Spleen (tissue), 11 donors: Measurements from ENCODE around the gene LRBA. TPM values are rescaled to one million over a fixed set of nuclear protein-coding genes. Genes with fewer than 3 reads are reported as not detected.

ENCODE experiments used
- DNase-seq: peaks from one replicate; pipeline ENCODE4 v3.0.0-alpha.2; 2020
- H3K27ac ChIP-seq, 8 donors: fragments of 200-600 bp; sonication (generic) in 7 of 8; 1 replicate in 4 of 8; 2 replicates in 4 of 8; pipeline versions ENCODE4 v1.5.0 to v1.8.0; 2016 to 2021; ENCODE audit warnings: inconsistent platforms in 4 of 8, mild to moderate bottlenecking in 4 of 8, moderate library complexity in 1 of 8
- H3K27me3 ChIP-seq, 7 donors: fragments of 200-600 bp; sonication (generic) in 6 of 7; replicated peaks in 1 of 7; 1 replicate in 4 of 7; 2 replicates in 3 of 7; pipeline versions ENCODE4 v1.5.0 to v1.8.0; 2016 to 2021; ENCODE audit warnings: inconsistent platforms in 3 of 7, mild to moderate bottlenecking in 1 of 7
- H3K36me3 ChIP-seq, 6 donors: fragments of 200-600 bp; sonication (generic) in 5 of 6; 1 replicate in 4 of 6; 2 replicates in 2 of 6; pipeline versions ENCODE4 v1.5.0 to v1.8.0; 2016 to 2021; ENCODE audit warnings: inconsistent platforms in 2 of 6
- H3K4me1 ChIP-seq, 6 donors: fragments of 200-600 bp; sonication (generic) in 5 of 6; 1 replicate in 3 of 6; 2 replicates in 3 of 6; pipeline versions ENCODE4 v1.5.0 to v1.8.0; 2016 to 2021; ENCODE audit warnings: inconsistent platforms in 3 of 6
- H3K4me3 ChIP-seq, 8 donors: fragments of 200-600 bp; sonication (generic) in 7 of 8; 1 replicate in 4 of 8; 2 replicates in 4 of 8; pipeline versions ENCODE4 v1.5.0 to v1.8.0; 2016 to 2021; ENCODE audit warnings: inconsistent platforms in 4 of 8, mild to moderate bottlenecking in 4 of 8, moderate library complexity in 2 of 8
- H3K9me3 ChIP-seq, 8 donors: fragments of 200-600 bp; sonication (generic) in 7 of 8; 1 replicate in 4 of 8; 2 replicates in 4 of 8; pipeline versions ENCODE4 v1.5.0 to v1.8.0; 2016 to 2021; ENCODE audit warnings: inconsistent platforms in 4 of 8
- POLR2A ChIP-seq, 3 donors: fragments of 450-650 bp; IDR thresholded peaks; one replicate each; pipeline ENCODE4 v1.5.1; 2017; ENCODE audit warnings: antibody characterized with exemption in 3 of 3, mild to moderate bottlenecking in 1 of 3
- POLR2AphosphoS5 ChIP-seq, 3 donors: sonication (generic); formaldehyde crosslinking; IDR thresholded peaks; one replicate each; pipeline ENCODE4 v1.5.1; 2017; ENCODE audit warnings: antibody characterized with exemption in 3 of 3
- WGBS, 5 donors: extraction: QIAGEN DNeasy Blood & Tissue Kit in 3 of 5; methylation state at CpG; one replicate each; pipeline versions ENCODE4 v1.1.5 to v1.1.7; 2013 to 2018; 5-methylcytosine and 5-hydroxymethylcytosine counted together
- intact Hi-C: fragments of 100-400 bp; cut with DNase I; formaldehyde crosslinking; loops from one replicate; pipeline ENCODE4 v1.15.0; 2023; ENCODE audit warnings: low total_unique reads
- polyA plus RNA-seq, 3 donors: library from polyadenylated mRNA; stranded (reverse); fragments of 200-250 nt; gene quantifications; one replicate each; pipeline ENCODE4 v1.2.1, GENCODE V29; 2013
- total RNA-seq, 7 donors: library from RNA; depleted of rRNA in 3 of 7; stranded (reverse); fragments of >200 nt in 3 of 7; fragmentation: NEBNext Ultra II Directional in 4 of 7; extraction: Animal tissue kit (Norgen Biotek cat#: 25700) in 4 of 7; gene quantifications; one replicate each; pipeline versions ENCODE4 v1.1.0 to v1.2.1, GENCODE V29; 2016 to 2021
- TF ChIP-seq, protein P1 (sequence below), 11 experiments: fragments of 200-600 bp in 7 of 11; fragments of 450-650 bp in 4 of 11; sonication (generic) in 4 of 11; IDR thresholded peaks in 8 of 11; conservative IDR thresholded peaks in 3 of 11; 1 replicate in 7 of 11; 2 replicates in 4 of 11; pipeline versions ENCODE4 v1.4.0 to v1.8.0; 2016 to 2021; ENCODE audit warnings: antibody characterized with exemption in 11 of 11, inconsistent platforms in 4 of 11, mild to moderate bottlenecking in 1 of 11
- donor health status: healthy with polysubstance abuse.
- donor health status: DM: no; HTN: no; CAD: no; lungs with moderate emphysema.
- donor health status: DM: no; HTN: no; CAD: no.
- donor health status: Bipolar disorder and iron deficiency.
- donor health status: healthy.
- donor health status: DM: no; HTN: no; CAD: no.
- donor health status: DM: yes; HTN: yes; CAD: no.

LRBA gene
- total and polyA plus RNA-seq, 10 donors: 8.2 to 84.9 (median 50.5) TPM

DNA sequence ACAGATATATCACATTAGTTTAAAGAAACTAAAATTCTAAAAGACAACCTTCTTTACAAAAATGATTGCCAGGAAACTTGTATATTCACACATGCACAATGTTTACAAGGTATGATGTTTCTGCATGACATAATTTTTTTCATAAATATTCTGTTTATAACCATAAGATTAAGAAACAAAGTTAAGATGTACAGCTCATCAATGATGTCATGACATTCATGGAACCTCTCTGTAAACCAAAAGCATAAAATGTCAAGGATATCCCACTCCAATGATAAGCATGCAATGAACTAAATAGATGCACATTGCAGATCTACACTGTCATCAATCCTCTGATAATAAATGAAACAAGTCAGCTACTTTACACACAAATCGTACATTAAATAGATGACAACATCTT, 297.1 kb downstream of the LRBA start:
- Histone ChIP-seq H3K9me3 (no peaks in the 10 kb centered on the region), H3K4me3 (no peak overlapping the region), H3K4me1 (peaks cover 0 to 1% (median 0%) of the 10 kb centered on the region in 6 donors), H3K36me3 (peaks cover 0 to under 1% (median 0%) of the 10 kb centered on the region in 6 donors), H3K27me3 (no peaks in the 10 kb centered on the region), H3K27ac (no peak overlapping the region)
- intact Hi-C loops: no loop called here
- TF ChIP-seq POLR2AphosphoS5 (IDR thresholded peaks at IDR 0.05) (no peak), POLR2A (IDR thresholded peaks at IDR 0.05) (no peak)
- TF ChIP-seq, protein P1, sequence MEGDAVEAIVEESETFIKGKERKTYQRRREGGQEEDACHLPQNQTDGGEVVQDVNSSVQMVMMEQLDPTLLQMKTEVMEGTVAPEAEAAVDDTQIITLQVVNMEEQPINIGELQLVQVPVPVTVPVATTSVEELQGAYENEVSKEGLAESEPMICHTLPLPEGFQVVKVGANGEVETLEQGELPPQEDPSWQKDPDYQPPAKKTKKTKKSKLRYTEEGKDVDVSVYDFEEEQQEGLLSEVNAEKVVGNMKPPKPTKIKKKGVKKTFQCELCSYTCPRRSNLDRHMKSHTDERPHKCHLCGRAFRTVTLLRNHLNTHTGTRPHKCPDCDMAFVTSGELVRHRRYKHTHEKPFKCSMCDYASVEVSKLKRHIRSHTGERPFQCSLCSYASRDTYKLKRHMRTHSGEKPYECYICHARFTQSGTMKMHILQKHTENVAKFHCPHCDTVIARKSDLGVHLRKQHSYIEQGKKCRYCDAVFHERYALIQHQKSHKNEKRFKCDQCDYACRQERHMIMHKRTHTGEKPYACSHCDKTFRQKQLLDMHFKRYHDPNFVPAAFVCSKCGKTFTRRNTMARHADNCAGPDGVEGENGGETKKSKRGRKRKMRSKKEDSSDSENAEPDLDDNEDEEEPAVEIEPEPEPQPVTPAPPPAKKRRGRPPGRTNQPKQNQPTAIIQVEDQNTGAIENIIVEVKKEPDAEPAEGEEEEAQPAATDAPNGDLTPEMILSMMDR (IDR thresholded peaks at IDR 0.05 in 8 of 11, conservative IDR thresholded peaks at IDR 0.05 in 3 of 11): no peak
- WGBS, 5 donors: 86 to 89% (median 89%) methylated on average over 1 of the region's 1 CpG
- DNase-seq: no peak

DNA sequence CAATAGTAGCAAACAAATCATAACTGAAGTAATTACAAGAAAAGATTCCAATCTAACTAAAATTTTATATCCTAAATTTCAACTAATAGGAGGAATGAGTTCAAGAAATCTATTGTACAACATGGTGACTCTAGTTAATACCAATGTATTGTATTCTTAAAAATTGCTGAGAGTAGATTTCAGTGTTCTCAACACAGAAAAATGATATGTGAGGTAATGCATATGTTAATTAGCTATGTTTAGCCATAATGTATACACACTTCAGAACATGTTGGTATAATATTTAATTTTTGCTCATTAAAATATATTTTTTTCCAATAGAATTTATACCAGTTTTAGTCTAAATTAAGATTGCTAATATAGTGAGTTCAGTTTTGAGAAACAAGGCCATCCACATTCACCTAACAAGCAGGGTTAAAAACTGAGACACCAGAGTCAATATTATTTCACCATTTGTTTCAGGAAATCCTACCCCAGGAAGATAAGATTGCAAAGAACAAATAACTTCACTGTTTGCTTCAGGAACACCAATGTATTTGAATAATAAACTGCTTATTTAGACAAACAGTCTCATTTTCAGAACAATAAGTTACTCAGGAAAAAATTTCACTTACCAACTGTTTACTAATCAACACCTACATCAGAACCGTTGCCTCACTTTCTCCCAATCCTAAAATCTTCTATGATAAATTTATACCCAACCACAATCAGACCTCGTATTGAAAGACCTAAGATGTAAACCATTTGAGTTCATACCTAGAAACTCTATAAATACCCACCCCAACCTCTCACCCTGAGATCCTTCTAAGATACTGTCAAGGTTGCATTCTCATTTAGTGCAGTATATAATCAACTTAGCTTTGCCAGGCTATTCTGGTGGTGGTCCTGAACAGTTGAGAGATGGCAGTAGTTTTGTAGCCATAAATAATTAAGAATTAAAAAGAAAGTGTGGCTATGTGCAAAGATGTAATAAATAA, 300.3 kb downstream of the LRBA start:
- Histone ChIP-seq H3K9me3 (no peaks in the 10 kb centered on the region), H3K4me1 (no peaks in the 10 kb centered on the region), H3K36me3 (no peaks in the 10 kb centered on the region), H3K27ac (no peak overlapping the region), H3K27me3 (no peaks in the 10 kb centered on the region), H3K4me3 (no peak overlapping the region)
- 84 to 94% (median 93%) methylated on average over 2 of the region's 2 CpGs for WGBS, 5 donors
- TF ChIP-seq, protein P1 (IDR thresholded peaks at IDR 0.05 in 8 of 11, conservative IDR thresholded peaks at IDR 0.05 in 3 of 11): no peak
- TF ChIP-seq POLR2A (IDR thresholded peaks at IDR 0.05): no peak
- no peak for TF ChIP-seq POLR2AphosphoS5 (IDR thresholded peaks at IDR 0.05)
- intact Hi-C loops: no loop called here
- DNase-seq: no peak

DNA sequence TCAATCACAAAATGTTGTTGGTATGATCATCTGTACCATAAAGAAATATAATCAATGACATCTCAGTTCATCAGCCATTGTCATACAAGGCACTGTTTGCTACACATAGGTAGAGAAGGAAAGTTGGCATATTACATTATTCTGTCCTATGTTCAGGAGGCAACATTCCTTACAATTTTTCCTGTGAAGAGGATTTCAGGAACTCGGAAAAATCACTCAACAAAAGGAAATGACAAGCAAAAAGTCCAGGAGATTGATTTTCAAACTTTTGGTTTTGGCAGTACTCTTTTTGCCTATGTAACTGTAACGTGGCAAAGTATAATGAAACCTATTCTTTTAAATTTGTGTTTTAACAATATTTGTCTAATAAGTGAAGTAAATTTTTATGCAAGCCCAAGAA, 301.8 kb downstream of the LRBA start:
- Histone ChIP-seq H3K36me3 (no peaks in the 10 kb centered on the region), H3K9me3 (no peaks in the 10 kb centered on the region), H3K27ac (no peak overlapping the region), H3K27me3 (no peaks in the 10 kb centered on the region), H3K4me1 (no peaks in the 10 kb centered on the region), H3K4me3 (no peak overlapping the region)
- intact Hi-C loops: no loop called here
- 78 to 86% (median 79%) methylated on average over 2 of the region's 2 CpGs for WGBS, 5 donors
- TF ChIP-seq POLR2A (IDR thresholded peaks at IDR 0.05): no peak
- TF ChIP-seq POLR2AphosphoS5 (IDR thresholded peaks at IDR 0.05): no peak
- TF ChIP-seq, protein P1 (IDR thresholded peaks at IDR 0.05 in 8 of 11, conservative IDR thresholded peaks at IDR 0.05 in 3 of 11): no peak
- no peak for DNase-seq

DNA sequence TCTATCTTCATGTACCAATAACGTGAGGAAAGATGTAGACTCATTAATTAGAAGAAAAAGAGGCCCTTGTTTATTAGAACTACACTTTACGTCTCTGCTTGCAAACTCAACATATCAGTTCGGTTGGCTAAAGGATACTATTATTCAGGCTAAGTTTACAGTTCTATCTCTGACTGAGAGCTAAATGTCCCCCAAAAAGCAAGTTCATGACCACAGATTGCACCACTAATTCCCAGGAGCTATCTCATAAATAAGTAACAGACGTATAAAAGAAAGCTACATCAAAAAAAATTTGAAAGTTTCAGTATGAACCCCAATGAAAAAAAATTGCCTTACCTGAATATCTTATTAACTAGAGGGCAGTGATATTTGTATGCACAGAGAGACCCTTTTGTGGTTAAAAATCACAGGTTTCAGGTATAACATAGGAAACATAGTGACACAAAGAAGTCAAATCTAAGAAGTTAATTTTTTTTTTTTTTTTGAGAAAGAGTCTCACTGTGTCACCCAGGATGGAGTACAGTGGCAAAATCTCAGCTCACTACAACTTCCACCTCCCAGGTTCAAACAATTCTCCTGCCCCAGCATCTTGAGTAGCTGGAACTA, 304.2 kb downstream of the LRBA start:
- Histone ChIP-seq H3K4me3 (no peak overlapping the region), H3K4me1 (no peaks in the 10 kb centered on the region), H3K9me3 (no peaks in the 10 kb centered on the region), H3K27ac (no peak overlapping the region), H3K36me3 (no peaks in the 10 kb centered on the region), H3K27me3 (no peaks in the 10 kb centered on the region)
- DNase-seq: no peak
- intact Hi-C loops: no loop called here
- WGBS, 5 donors: 87 to 93% (median 89%) methylated on average over 4 of the region's 4 CpGs
- TF ChIP-seq, protein P1 (IDR thresholded peaks at IDR 0.05 in 8 of 11, conservative IDR thresholded peaks at IDR 0.05 in 3 of 11): no peak
- TF ChIP-seq POLR2AphosphoS5 (IDR thresholded peaks at IDR 0.05) (no peak), POLR2A (IDR thresholded peaks at IDR 0.05) (no peak)
